Measurements from ENCODE around the gene REV3L. TPM values are rescaled to one million over a fixed set of nuclear protein-coding genes. Genes with fewer than 3 reads are reported as not detected.

REV3L gene
- total and polyA plus RNA-seq, 2 donors (not counting 1 experiment from before 2014, with no cell fraction given): 42.9 to 127 TPM

- H3K4me2 ChIP-seq (ENCODE audit: extremely low read depth, insufficient read depth, low read length): peak overlapping the region; percentile 70
- H3K27ac ChIP-seq (ENCODE audit: insufficient read depth, low read length): peak overlapping the region; percentile 92
- H4K20me1 ChIP-seq (ENCODE audit: control insufficient read depth, extremely low read depth, insufficient read depth, low read length): no peaks in the 10 kb centered on the region
- no peaks in the 10 kb centered on the region for H3K36me3 ChIP-seq (ENCODE audit: control insufficient read depth, insufficient read depth, low read length)
- TF ChIP-seq, protein P1, sequence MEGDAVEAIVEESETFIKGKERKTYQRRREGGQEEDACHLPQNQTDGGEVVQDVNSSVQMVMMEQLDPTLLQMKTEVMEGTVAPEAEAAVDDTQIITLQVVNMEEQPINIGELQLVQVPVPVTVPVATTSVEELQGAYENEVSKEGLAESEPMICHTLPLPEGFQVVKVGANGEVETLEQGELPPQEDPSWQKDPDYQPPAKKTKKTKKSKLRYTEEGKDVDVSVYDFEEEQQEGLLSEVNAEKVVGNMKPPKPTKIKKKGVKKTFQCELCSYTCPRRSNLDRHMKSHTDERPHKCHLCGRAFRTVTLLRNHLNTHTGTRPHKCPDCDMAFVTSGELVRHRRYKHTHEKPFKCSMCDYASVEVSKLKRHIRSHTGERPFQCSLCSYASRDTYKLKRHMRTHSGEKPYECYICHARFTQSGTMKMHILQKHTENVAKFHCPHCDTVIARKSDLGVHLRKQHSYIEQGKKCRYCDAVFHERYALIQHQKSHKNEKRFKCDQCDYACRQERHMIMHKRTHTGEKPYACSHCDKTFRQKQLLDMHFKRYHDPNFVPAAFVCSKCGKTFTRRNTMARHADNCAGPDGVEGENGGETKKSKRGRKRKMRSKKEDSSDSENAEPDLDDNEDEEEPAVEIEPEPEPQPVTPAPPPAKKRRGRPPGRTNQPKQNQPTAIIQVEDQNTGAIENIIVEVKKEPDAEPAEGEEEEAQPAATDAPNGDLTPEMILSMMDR (conservative IDR thresholded peaks at IDR 0.05 in 1 of 2, IDR thresholded peaks at IDR 0.05 in 1 of 2; ENCODE audit: low read depth in 1 of 2, low read length in 2 of 2): no peak
- TF ChIP-seq EZH2 (IDR thresholded peaks at IDR 0.05; ENCODE audit: low read length, missing control alignments): no peak
- H3K9ac ChIP-seq (ENCODE audit: insufficient read depth, low read length): peak overlapping the region; percentile 95
- no peaks in the 10 kb centered on the region for H3K9me3 ChIP-seq (ENCODE audit: control insufficient read depth, insufficient read depth, low read depth, low read length)
- no peaks in the 10 kb centered on the region for H3K27me3 ChIP-seq (ENCODE audit: control insufficient read depth, insufficient read depth, low read length)
- H3K4me3 ChIP-seq (replicated peaks in 1 of 4; ENCODE audit: control extremely low read depth in 1 of 4, insufficient read depth in 1 of 4, low read depth in 3 of 4, low read length in 4 of 4): peak overlapping the region; percentile 49 to 87 (median 79)
- H2AFZ ChIP-seq (ENCODE audit: low read length): no peak overlapping the region
- peak; percentile 98 to 99 for DNase-seq (ENCODE audit: low read depth in 2 of 2)
- peaks cover 65% of the 10 kb centered on the region for H3K79me2 ChIP-seq (ENCODE audit: control insufficient read depth, insufficient read depth, low read length)
- H3K4me1 ChIP-seq (ENCODE audit: control insufficient read depth, extremely low read depth, insufficient read depth, low read length): peaks cover 4% of the 10 kb centered on the region
Observed at GRCh38 chr6:111483736-111484632, 966 bp upstream of the REV3L start.

DNA sequence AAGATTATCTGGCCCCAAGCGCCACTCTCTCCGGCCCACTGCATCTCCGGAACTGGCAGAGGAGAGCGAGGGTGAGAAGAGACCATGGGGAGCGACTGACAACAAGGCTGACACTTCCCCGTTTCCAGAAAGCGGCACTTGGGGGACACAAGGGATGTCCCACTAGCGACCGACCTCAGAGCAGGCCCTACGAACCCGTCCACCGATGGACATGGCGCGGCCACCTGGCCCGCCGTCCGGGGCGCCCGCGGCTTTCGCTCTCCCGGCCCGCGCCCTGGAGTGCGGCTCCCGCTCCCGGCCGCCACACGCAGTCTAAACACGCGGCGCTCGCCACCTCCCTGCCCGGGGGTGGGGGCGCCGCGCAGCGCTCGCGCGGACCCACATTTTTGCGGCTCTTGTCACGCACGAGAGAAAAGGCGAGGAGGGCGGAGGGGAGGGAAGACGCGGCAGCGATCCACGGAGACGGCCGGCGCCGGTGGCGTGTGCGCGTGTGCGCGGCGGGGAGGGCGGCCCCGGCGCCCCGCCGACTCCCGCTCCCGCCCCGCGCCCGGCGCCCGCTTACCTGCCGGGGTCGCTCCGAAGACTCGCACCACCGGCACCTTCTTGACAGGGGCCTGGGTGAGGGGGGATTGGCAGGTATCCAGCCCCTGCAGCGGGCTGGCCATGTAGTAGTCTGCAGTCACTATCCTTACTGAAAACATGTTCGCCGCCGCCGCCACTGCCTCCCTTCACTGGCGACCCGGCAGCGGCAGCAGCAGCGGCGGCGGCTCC, 645 bp downstream of the REV3L start:
- Histone ChIP-seq H3K9ac (ENCODE audit: insufficient read depth, low read length) (peak overlapping the region; percentile 95), H3K27me3 (ENCODE audit: control insufficient read depth, insufficient read depth, low read length) (no peaks in the 10 kb centered on the region), H3K4me1 (ENCODE audit: control insufficient read depth, extremely low read depth, insufficient read depth, low read length) (peaks cover 13% of the 10 kb centered on the region), H3K79me2 (ENCODE audit: control insufficient read depth, insufficient read depth, low read length) (peaks cover 74% of the 10 kb centered on the region), H3K36me3 (ENCODE audit: control insufficient read depth, insufficient read depth, low read length) (no peaks in the 10 kb centered on the region), H4K20me1 (ENCODE audit: control insufficient read depth, extremely low read depth, insufficient read depth, low read length) (no peaks in the 10 kb centered on the region), H3K4me2 (ENCODE audit: extremely low read depth, insufficient read depth, low read length) (peak overlapping the region; percentile 87), H3K27ac (ENCODE audit: insufficient read depth, low read length) (peak overlapping the region; percentile 92), H3K4me3 (replicated peaks in 1 of 4; ENCODE audit: control extremely low read depth in 1 of 4, insufficient read depth in 1 of 4, low read depth in 3 of 4, low read length in 4 of 4) (peak overlapping the region; percentile 61 to 98 (median 84)), H2AFZ (ENCODE audit: low read length) (no peak overlapping the region), H3K9me3 (ENCODE audit: control insufficient read depth, insufficient read depth, low read depth, low read length) (no peaks in the 10 kb centered on the region)
- TF ChIP-seq, protein P1 (conservative IDR thresholded peaks at IDR 0.05 in 1 of 2, IDR thresholded peaks at IDR 0.05 in 1 of 2; ENCODE audit: low read depth in 1 of 2, low read length in 2 of 2): no peak
- TF ChIP-seq EZH2 (IDR thresholded peaks at IDR 0.05; ENCODE audit: low read length, missing control alignments): no peak
- peak in 1 of 2 donors; percentile 52 for DNase-seq (ENCODE audit: low read depth in 2 of 2)

GRCh38 chr6:111481836-111482187, 1.2 kb downstream of the REV3L start:
- H3K4me2 ChIP-seq (ENCODE audit: extremely low read depth, insufficient read depth, low read length): peak overlapping the region; percentile 87
- H3K4me1 ChIP-seq (ENCODE audit: control insufficient read depth, extremely low read depth, insufficient read depth, low read length): peaks cover 14% of the 10 kb centered on the region
- H3K9me3 ChIP-seq (ENCODE audit: control insufficient read depth, insufficient read depth, low read depth, low read length): no peaks in the 10 kb centered on the region
- no peaks in the 10 kb centered on the region for H3K36me3 ChIP-seq (ENCODE audit: control insufficient read depth, insufficient read depth, low read length)
- H3K4me3 ChIP-seq (replicated peaks in 1 of 4; ENCODE audit: control extremely low read depth in 1 of 4, insufficient read depth in 1 of 4, low read depth in 3 of 4, low read length in 4 of 4): peak overlapping the region; percentile 61 to 98 (median 84)
- peak overlapping the region; percentile 92 for H3K27ac ChIP-seq (ENCODE audit: insufficient read depth, low read length)
- DNase-seq (ENCODE audit: low read depth in 2 of 2): peak in 1 of 2 donors; percentile 46
- peaks cover 77% of the 10 kb centered on the region for H3K79me2 ChIP-seq (ENCODE audit: control insufficient read depth, insufficient read depth, low read length)
- H4K20me1 ChIP-seq (ENCODE audit: control insufficient read depth, extremely low read depth, insufficient read depth, low read length): no peaks in the 10 kb centered on the region
- no peak overlapping the region for H2AFZ ChIP-seq (ENCODE audit: low read length)
- H3K27me3 ChIP-seq (ENCODE audit: control insufficient read depth, insufficient read depth, low read length): no peaks in the 10 kb centered on the region
- H3K9ac ChIP-seq (ENCODE audit: insufficient read depth, low read length): peak overlapping the region; percentile 95
- TF ChIP-seq EZH2 (IDR thresholded peaks at IDR 0.05; ENCODE audit: low read length, missing control alignments): no peak
- TF ChIP-seq, protein P1 (conservative IDR thresholded peaks at IDR 0.05 in 1 of 2, IDR thresholded peaks at IDR 0.05 in 1 of 2; ENCODE audit: low read depth in 1 of 2, low read length in 2 of 2): no peak

Measured in fibroblast of lung (primary cell).